Fibroblast of pulmonary artery (primary cell): ENCODE measurements around the gene SH3GL1.
"Not testable (repeated sequence)": the region's sequence is repeated elsewhere in the genome, so short reads cannot be mapped to it uniquely, and the experiment has no call there.

Source experiments
- DNase-seq: peaks from one replicate; pipeline ENCODE4 v3.0.0-alpha.2; 2010; ENCODE audit warnings: low read depth
- H3K4me3 ChIP-seq: replicated peaks from 2 replicates; pipeline ENCODE4 v1.5.1; 2011; ENCODE audit warnings: low read depth, mild to moderate bottlenecking, control low read depth, low read length, moderate library complexity
- TF ChIP-seq, protein P1 (sequence below): IDR thresholded peaks from 2 replicates; pipeline ENCODE4 v1.5.1; 2011; ENCODE audit warnings: mild to moderate bottlenecking, control low read depth, low read length, inconsistent platforms; ENCODE audit errors: missing control alignments

SH3GL1 gene

DNA sequence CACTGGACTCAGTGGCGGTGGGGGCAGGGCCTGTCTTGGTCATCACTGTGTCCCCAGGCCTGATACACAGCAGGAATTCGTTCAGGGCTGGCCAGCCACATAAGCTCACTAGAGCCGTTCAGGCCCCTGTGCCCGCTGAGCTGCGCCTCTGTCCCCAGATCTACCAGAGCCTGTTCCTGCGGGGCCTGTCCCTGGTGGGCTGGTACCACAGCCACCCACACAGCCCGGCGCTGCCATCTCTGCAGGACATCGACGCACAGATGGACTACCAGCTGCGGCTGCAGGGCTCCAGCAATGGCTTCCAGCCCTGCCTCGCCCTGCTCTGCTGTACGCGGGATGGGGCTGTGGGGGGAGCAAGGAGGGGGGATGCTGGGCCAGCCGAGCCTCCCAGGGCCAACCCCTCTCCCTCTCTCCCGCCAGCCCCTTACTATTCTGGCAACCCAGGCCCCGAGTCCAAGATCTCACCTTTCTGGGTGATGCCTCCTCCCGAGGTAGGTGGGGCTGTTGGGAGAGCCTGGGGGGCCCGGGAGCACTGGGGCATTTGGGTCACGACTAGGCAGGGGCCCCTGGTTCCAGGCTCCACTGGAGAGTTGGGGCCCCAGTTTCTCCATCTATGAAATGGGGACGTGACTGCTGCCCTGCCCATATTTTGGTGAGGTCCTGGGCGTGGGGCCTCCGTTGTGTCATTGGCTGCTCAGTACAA lies 43.1 kb downstream of the SH3GL1 start:
- no peak for DNase-seq
- TF ChIP-seq, protein P1, sequence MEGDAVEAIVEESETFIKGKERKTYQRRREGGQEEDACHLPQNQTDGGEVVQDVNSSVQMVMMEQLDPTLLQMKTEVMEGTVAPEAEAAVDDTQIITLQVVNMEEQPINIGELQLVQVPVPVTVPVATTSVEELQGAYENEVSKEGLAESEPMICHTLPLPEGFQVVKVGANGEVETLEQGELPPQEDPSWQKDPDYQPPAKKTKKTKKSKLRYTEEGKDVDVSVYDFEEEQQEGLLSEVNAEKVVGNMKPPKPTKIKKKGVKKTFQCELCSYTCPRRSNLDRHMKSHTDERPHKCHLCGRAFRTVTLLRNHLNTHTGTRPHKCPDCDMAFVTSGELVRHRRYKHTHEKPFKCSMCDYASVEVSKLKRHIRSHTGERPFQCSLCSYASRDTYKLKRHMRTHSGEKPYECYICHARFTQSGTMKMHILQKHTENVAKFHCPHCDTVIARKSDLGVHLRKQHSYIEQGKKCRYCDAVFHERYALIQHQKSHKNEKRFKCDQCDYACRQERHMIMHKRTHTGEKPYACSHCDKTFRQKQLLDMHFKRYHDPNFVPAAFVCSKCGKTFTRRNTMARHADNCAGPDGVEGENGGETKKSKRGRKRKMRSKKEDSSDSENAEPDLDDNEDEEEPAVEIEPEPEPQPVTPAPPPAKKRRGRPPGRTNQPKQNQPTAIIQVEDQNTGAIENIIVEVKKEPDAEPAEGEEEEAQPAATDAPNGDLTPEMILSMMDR, result no peak
- no peak overlapping the region for H3K4me3 ChIP-seq

- H3K4me3 ChIP-seq, result no peak overlapping the region
- TF ChIP-seq, protein P1, result no peak
- no peak for DNase-seq
These were observed 45.5 kb downstream of the SH3GL1 start for GRCh38 chr19:4354897-4355296.

DNA sequence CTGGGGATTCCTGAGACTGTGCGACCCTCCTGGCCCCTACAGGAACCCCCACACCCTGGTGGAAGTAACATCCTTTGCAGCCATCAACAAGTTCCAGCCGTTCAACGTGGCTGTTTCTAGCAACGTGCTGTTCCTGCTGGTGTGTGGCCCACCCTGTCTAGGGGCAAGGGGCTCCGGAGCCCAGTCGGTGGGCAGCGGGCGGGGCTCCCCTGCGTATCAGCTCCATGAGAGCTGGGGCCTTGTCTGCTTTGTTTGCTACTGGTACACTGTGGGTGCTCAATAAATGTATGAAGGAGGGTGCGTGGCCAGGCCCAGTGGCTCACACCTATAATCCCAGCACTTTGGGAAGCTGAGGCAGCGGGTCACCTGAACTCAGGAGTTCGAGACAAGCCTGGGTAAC lies 46.1 kb downstream of the SH3GL1 start:
- no peak for DNase-seq
- TF ChIP-seq, protein P1, result no peak
- H3K4me3 ChIP-seq, result no peak overlapping the region

- DNase-seq, result peak; percentile 82
- TF ChIP-seq, protein P1, result peak; percentile 69
These were observed 47.6 kb downstream of the SH3GL1 start for GRCh38 chr19:4352701-4353121.

GRCh38 chr19:4350726-4351125 lies 49.6 kb downstream of the SH3GL1 start:
- TF ChIP-seq, protein P1, result no peak
- H3K4me3 ChIP-seq, result no peak overlapping the region

More at GRCh38 chr19:4352701-4353121, 47.6 kb downstream of the SH3GL1 start:
- no peak overlapping the region for H3K4me3 ChIP-seq

GRCh38 chr19:4350111-4350510 lies 50.2 kb downstream of the SH3GL1 start:
- H3K4me3 ChIP-seq, result no peak overlapping the region
- TF ChIP-seq, protein P1, result no peak
- no peak for DNase-seq

More at GRCh38 chr19:4350726-4351125, 49.6 kb downstream of the SH3GL1 start:
- no peak for DNase-seq

- DNase-seq, H3K4me3 ChIP-seq: not testable (repeated sequence)
These were observed 51.1 kb downstream of the SH3GL1 start for GRCh38 chr19:4349225-4349624.
